ENCODE results near the gene RPGRIP1L.
A peak's percentile ranks its signal among the peaks of the same experiment; 100 is the strongest.

The RPGRIP1L gene

GRCh38 chr16:53605356-53605755 is 98.3 kb downstream of the RPGRIP1L start:
- TF ChIP-seq CTCF (IDR thresholded peaks at IDR 0.05; ENCODE audit: low read depth, low read length, missing control alignments), result no peak
- no peak for DNase-seq (ENCODE audit: extremely low read depth, low read depth)
- H3K4me3 ChIP-seq (replicated peaks; ENCODE audit: low read depth, low read length), result no peak overlapping the region

- no peak overlapping the region for H3K4me3 ChIP-seq (replicated peaks; ENCODE audit: low read depth, low read length)
- TF ChIP-seq CTCF (IDR thresholded peaks at IDR 0.05; ENCODE audit: low read depth, low read length, missing control alignments), result no peak
- no peak for DNase-seq (ENCODE audit: extremely low read depth, low read depth)
Measured at GRCh38 chr16:53601961-53602360, 101.7 kb downstream of the RPGRIP1L start.

- DNase-seq (ENCODE audit: extremely low read depth, low read depth), result no peak
- no peak for TF ChIP-seq CTCF (IDR thresholded peaks at IDR 0.05; ENCODE audit: low read depth, low read length, missing control alignments)
- no peak overlapping the region for H3K4me3 ChIP-seq (replicated peaks; ENCODE audit: low read depth, low read length)
Measured at GRCh38 chr16:53600616-53601015, 103.0 kb downstream of the RPGRIP1L start.

- peak; percentile 20 for DNase-seq (ENCODE audit: extremely low read depth, low read depth)
- no peak overlapping the region for H3K4me3 ChIP-seq (replicated peaks; ENCODE audit: low read depth, low read length)
- TF ChIP-seq CTCF (IDR thresholded peaks at IDR 0.05; ENCODE audit: low read depth, low read length, missing control alignments), result no peak
Measured at GRCh38 chr16:53600126-53600525, 103.5 kb downstream of the RPGRIP1L start.

GRCh38 chr16:53599548-53599947 is 104.1 kb downstream of the RPGRIP1L start:
- no peak for DNase-seq (ENCODE audit: extremely low read depth, low read depth)
- H3K4me3 ChIP-seq (replicated peaks; ENCODE audit: low read depth, low read length), result no peak overlapping the region
- no peak for TF ChIP-seq CTCF (IDR thresholded peaks at IDR 0.05; ENCODE audit: low read depth, low read length, missing control alignments)

GRCh38 chr16:53598511-53599275 is 105.0 kb downstream of the RPGRIP1L start:
- no peak overlapping the region for H3K4me3 ChIP-seq (replicated peaks; ENCODE audit: low read depth, low read length)
- DNase-seq (ENCODE audit: extremely low read depth, low read depth), result no peak
- TF ChIP-seq CTCF (IDR thresholded peaks at IDR 0.05; ENCODE audit: low read depth, low read length, missing control alignments), result no peak

- no peak overlapping the region for H3K4me3 ChIP-seq (replicated peaks; ENCODE audit: low read depth, low read length)
- TF ChIP-seq CTCF (IDR thresholded peaks at IDR 0.05; ENCODE audit: low read depth, low read length, missing control alignments), result no peak
- DNase-seq (ENCODE audit: extremely low read depth, low read depth), result no peak
Measured at GRCh38 chr16:53597776-53598175, 105.9 kb downstream of the RPGRIP1L start.

Data from HFF-Myc (cell line).